Neural progenitor cell (in vitro differentiated cells): ENCODE measurements around the gene SIGMAR1. TPM values are rescaled to one million over a fixed set of nuclear protein-coding genes. Genes with fewer than 3 reads are reported as not detected.
A peak's percentile ranks its signal among the peaks of the same experiment; 100 is the strongest.

Source experiments
- DNase-seq: peaks from one replicate; pipeline ENCODE4 v3.0.0-alpha.2; 2016; ENCODE audit warnings: low spot score
- H2AFZ ChIP-seq: fragments of 200-600 bp; sonication (generic); replicated peaks from 2 replicates; pipeline ENCODE4 v1.6.1; 2016; ENCODE audit warnings: antibody characterized with exemption
- H3F3A ChIP-seq: fragments of 200-600 bp; sonication (generic); 2 replicates; pipeline ENCODE4 v1.6.1; 2016; ENCODE audit warnings: antibody characterized with exemption, low read depth
- H3K27ac ChIP-seq: fragments of 200-600 bp; sonication (generic); 2 replicates; pipeline ENCODE4 v1.5.1; 2016; ENCODE audit warnings: mild to moderate bottlenecking
- H3K27me3 ChIP-seq: fragments of 200-600 bp; sonication (generic); 2 replicates; pipeline ENCODE4 v1.6.1; 2016; ENCODE audit warnings: mild to moderate bottlenecking, moderate library complexity
- H3K36me3 ChIP-seq: fragments of 200-600 bp; sonication (generic); 2 replicates; pipeline ENCODE4 v1.5.1; 2016
- H3K4me1 ChIP-seq: fragments of 200-600 bp; sonication (generic); 2 replicates; pipeline ENCODE4 v1.6.1; 2016; ENCODE audit warnings: mixed run types
- H3K4me2 ChIP-seq: fragments of 200-600 bp; sonication (generic); 2 replicates; pipeline ENCODE4 v1.6.1; 2016
- H3K4me3 ChIP-seq: fragments of 200-600 bp; sonication (generic); 2 replicates; pipeline ENCODE4 v1.5.1; 2016
- H3K79me2 ChIP-seq: fragments of 200-600 bp; sonication (generic); 2 replicates; pipeline ENCODE4 v1.6.1; 2016; ENCODE audit warnings: low read depth
- H3K9ac ChIP-seq: fragments of 200-600 bp; sonication (generic); 2 replicates; pipeline ENCODE4 v1.6.1; 2016
- H3K9me3 ChIP-seq: fragments of 200-600 bp; sonication (generic); 2 replicates; pipeline ENCODE4 v1.5.1; 2016; ENCODE audit warnings: low read depth
- H4K20me1 ChIP-seq: fragments of 200-600 bp; sonication (generic); 2 replicates; pipeline ENCODE4 v1.6.1; 2016; ENCODE audit warnings: low read depth
- H3K27ac Mint-ChIP-seq: 3 replicates; pipeline ENCODE4 v1.8.0; 2021; ENCODE audit warnings: mixed read lengths
- H3K27me3 Mint-ChIP-seq: 2 replicates; pipeline ENCODE4 v1.8.0; 2022; ENCODE audit warnings: low read depth, mild to moderate bottlenecking, inconsistent platforms, moderate library complexity, mixed read lengths; ENCODE audit not compliant: insufficient read depth
- H3K36me3 Mint-ChIP-seq: 3 replicates; pipeline ENCODE4 v1.8.0; 2021; ENCODE audit warnings: mixed read lengths
- H3K4me1 Mint-ChIP-seq: 3 replicates; pipeline ENCODE4 v1.8.0; 2021; ENCODE audit warnings: mixed read lengths
- H3K4me3 Mint-ChIP-seq: 3 replicates; pipeline ENCODE4 v1.8.0; 2021; ENCODE audit warnings: mild to moderate bottlenecking, moderate library complexity, mixed read lengths
- H3K9me3 Mint-ChIP-seq: 3 replicates; pipeline ENCODE4 v1.8.0; 2020; ENCODE audit warnings: mixed read lengths
- EZH2 ChIP-seq: fragments of 200-600 bp; sonication (generic); IDR thresholded peaks from 2 replicates; pipeline ENCODE4 v1.6.1; 2017; ENCODE audit warnings: antibody characterized with exemption, mild to moderate bottlenecking, moderate library complexity
- EZH2phosphoT487 ChIP-seq: fragments of 200-600 bp; sonication (generic); IDR thresholded peaks from 2 replicates; pipeline ENCODE4 v1.6.1; 2017; ENCODE audit warnings: antibody characterized with exemption
- total RNA-seq: library from RNA; depleted of rRNA; stranded (reverse); fragments of >200 nt; gene quantifications from 2 replicates; pipeline ENCODE4 v1.2.3, GENCODE V29; 2015; ENCODE audit warnings: low replicate concordance
- TF ChIP-seq, protein P1 (sequence below): fragments of 200-600 bp; sonication (generic); IDR thresholded peaks from 2 replicates; pipeline ENCODE4 v1.5.1; 2017; ENCODE audit warnings: antibody characterized with exemption, mild to moderate bottlenecking

Gene SIGMAR1
- total RNA-seq, 1 donor from 2014 or later, result 37.8 TPM

DNA sequence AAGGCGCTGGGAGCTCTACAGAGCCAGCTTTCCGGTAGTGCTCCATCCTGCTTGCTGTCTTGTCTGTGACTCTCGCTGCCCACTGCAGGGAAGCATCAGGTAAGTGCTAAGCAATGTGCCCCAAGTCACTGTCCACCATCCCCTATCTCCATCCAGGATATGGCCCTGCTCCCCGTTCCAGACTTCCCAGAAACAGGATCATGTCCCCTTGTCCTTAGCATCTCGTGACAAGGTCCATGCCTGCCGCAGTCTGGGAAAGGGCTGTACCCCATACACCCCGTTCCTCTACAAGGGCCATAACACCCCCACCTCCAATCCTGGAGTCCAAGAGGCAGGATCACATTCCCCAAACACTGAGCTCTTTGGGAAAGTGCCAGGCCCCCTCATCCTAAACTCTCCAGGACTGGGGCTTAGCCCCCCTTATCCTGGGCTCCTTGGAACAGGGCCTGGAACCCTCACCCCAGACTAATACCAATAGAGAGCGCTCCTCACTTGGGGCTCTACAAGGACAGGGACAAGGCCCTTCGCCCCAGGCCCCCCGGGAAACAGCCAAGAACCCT is 26.3 kb downstream of the SIGMAR1 start:
- Histone ChIP-seq H3K4me3 (peak overlapping the region; percentile 66), H3K36me3 (no peaks in the 10 kb centered on the region), H3F3A (peaks cover 14% of the 10 kb centered on the region), H2AFZ (peak overlapping the region; percentile 61), H3K79me2 (peaks cover 13% of the 10 kb centered on the region), H4K20me1 (no peaks in the 10 kb centered on the region), H3K4me2 (peak overlapping the region; percentile 86), H3K9me3 (no peaks in the 10 kb centered on the region), H3K9ac (peak overlapping the region; percentile 46), H3K27ac (no peak overlapping the region), H3K4me1 (peaks cover 8% of the 10 kb centered on the region), H3K27me3 (peaks cover 2% of the 10 kb centered on the region)
- Mint-ChIP-seq H3K27ac (peak overlapping the region; percentile 96), H3K36me3 (peaks cover 2% of the 10 kb centered on the region), H3K4me1 (peaks cover 24% of the 10 kb centered on the region), H3K27me3 (peaks cover 14% of the 10 kb centered on the region), H3K9me3 (no peaks in the 10 kb centered on the region), H3K4me3 (peak overlapping the region; percentile 90)
- TF ChIP-seq EZH2 (no peak), EZH2phosphoT487 (no peak)
- TF ChIP-seq, protein P1, sequence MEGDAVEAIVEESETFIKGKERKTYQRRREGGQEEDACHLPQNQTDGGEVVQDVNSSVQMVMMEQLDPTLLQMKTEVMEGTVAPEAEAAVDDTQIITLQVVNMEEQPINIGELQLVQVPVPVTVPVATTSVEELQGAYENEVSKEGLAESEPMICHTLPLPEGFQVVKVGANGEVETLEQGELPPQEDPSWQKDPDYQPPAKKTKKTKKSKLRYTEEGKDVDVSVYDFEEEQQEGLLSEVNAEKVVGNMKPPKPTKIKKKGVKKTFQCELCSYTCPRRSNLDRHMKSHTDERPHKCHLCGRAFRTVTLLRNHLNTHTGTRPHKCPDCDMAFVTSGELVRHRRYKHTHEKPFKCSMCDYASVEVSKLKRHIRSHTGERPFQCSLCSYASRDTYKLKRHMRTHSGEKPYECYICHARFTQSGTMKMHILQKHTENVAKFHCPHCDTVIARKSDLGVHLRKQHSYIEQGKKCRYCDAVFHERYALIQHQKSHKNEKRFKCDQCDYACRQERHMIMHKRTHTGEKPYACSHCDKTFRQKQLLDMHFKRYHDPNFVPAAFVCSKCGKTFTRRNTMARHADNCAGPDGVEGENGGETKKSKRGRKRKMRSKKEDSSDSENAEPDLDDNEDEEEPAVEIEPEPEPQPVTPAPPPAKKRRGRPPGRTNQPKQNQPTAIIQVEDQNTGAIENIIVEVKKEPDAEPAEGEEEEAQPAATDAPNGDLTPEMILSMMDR, result no peak
- no peak for DNase-seq

DNA sequence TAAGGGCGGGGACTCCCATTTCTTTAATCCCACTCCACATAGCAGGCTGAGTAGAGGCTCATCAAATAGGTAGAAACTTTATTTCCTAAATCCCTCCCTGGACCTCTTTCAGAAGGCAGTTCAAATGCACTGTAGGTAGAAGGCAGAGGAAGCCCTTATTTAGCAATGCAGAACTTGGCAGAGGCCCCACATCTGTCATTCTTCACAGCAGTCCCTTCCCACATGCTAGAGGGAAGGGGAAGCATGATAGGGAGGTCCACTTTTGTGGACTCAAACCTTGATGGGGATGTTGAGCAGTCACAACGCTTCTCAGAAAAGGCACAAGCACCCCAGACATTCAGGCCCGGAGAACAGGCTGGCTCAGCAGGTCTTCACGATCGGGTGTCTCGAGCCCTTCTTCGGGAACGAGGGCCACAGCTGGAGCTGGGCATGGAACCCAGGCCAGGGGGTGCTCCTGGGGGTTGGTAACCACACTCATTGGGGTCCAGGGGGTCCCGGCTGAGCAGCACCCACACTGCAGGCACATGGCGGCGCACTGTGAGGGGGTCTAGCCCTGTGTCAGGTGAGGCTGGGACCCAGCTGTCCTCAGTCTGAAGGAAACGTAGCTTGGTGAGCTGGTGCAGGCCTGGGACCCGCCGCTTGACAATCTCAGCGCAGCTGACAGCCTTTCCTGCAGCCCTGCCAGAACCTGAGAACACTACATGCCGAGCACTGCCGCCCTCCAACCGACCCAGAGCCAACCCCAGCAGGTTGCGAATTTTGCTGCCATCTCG is 27.0 kb downstream of the SIGMAR1 start:
- no peaks in the 10 kb centered on the region for H3K36me3 Mint-ChIP-seq
- H3K4me3 ChIP-seq, result peak overlapping the region; percentile 66
- no peak for DNase-seq
- H3K9ac ChIP-seq, result peak overlapping the region; percentile 46
- H3K36me3 ChIP-seq, result no peaks in the 10 kb centered on the region
- no peaks in the 10 kb centered on the region for H4K20me1 ChIP-seq
- peaks cover 13% of the 10 kb centered on the region for H3K79me2 ChIP-seq
- peak overlapping the region; percentile 86 for H3K4me2 ChIP-seq
- no peak overlapping the region for H2AFZ ChIP-seq
- TF ChIP-seq, protein P1, result no peak
- no peak for TF ChIP-seq EZH2phosphoT487
- no peak for TF ChIP-seq EZH2
- peaks cover 24% of the 10 kb centered on the region for H3K4me1 Mint-ChIP-seq
- peaks cover 14% of the 10 kb centered on the region for H3K27me3 Mint-ChIP-seq
- peaks cover 8% of the 10 kb centered on the region for H3K4me1 ChIP-seq
- H3F3A ChIP-seq, result peaks cover 14% of the 10 kb centered on the region
- H3K9me3 Mint-ChIP-seq, result no peaks in the 10 kb centered on the region
- H3K27me3 ChIP-seq, result peaks cover 4% of the 10 kb centered on the region
- peak overlapping the region; percentile 58 for H3K27ac Mint-ChIP-seq
- no peaks in the 10 kb centered on the region for H3K9me3 ChIP-seq
- H3K4me3 Mint-ChIP-seq, result peak overlapping the region; percentile 90
- H3K27ac ChIP-seq, result no peak overlapping the region

DNA sequence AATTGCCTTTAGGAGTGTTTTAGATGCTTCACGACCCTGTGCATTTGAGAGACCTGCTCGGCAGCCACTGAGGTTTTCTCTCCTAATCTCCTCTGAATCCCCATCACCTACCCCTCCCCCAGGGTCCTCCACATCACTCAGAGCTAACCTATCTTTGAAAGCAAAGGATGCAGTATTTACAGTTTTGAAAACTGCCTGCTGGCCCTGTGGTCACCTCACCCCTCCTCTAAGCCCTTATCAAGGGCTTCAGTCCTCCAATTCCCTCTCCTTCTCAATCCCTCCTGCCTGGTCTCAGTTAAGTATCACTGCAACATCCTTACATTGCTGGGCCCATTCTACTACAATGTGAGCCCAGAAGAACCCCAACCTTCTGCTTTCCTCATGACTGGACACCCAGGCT is 30.3 kb downstream of the SIGMAR1 start:
- TF ChIP-seq EZH2 (no peak), EZH2phosphoT487 (no peak)
- TF ChIP-seq, protein P1, result no peak
- no peaks in the 10 kb centered on the region for H3K36me3 Mint-ChIP-seq
- Histone ChIP-seq H3K9ac (no peak overlapping the region), H3K79me2 (peaks cover 13% of the 10 kb centered on the region), H3K36me3 (no peaks in the 10 kb centered on the region), H3K27me3 (peaks cover 14% of the 10 kb centered on the region), H3F3A (peaks cover 3% of the 10 kb centered on the region), H3K9me3 (no peaks in the 10 kb centered on the region), H4K20me1 (no peaks in the 10 kb centered on the region), H3K4me1 (peaks cover 8% of the 10 kb centered on the region), H3K4me3 (no peak overlapping the region), H3K4me2 (no peak overlapping the region), H2AFZ (no peak overlapping the region), H3K27ac (no peak overlapping the region)
- peaks cover 28% of the 10 kb centered on the region for H3K4me1 Mint-ChIP-seq
- H3K27ac Mint-ChIP-seq, result no peak overlapping the region
- H3K27me3 Mint-ChIP-seq, result peaks cover 5% of the 10 kb centered on the region
- H3K4me3 Mint-ChIP-seq, result no peak overlapping the region
- no peaks in the 10 kb centered on the region for H3K9me3 Mint-ChIP-seq
- DNase-seq, result no peak
